BJ (cell line): ENCODE measurements around the gene ATF7IP. TPM values are rescaled to one million over a fixed set of nuclear protein-coding genes. Genes with fewer than 3 reads are reported as not detected.

Experiments used
- CTCF ChIA-PET: fragments of 350-600 bp; formaldehyde crosslinking; extraction: SDS; loops from one replicate; lab custom pipeline; 2021; ENCODE audit warnings: antibody characterized with exemption, inconsistent platforms; lab: Yijun Ruan, JAX
- POLR2A ChIA-PET: fragments of 300-600 bp; sonication (Branson Sonifier 250); formaldehyde crosslinking; extraction: SDS; loops from one replicate; lab custom pipeline; 2021; ENCODE audit warnings: antibody characterized with exemption; lab: Charles Lee
- DNase-seq: peaks from one replicate; pipeline ENCODE4 v3.0.0-alpha.2; 2011; ENCODE audit warnings: low read depth
- H3K27me3 ChIP-seq: 2 replicates; pipeline ENCODE4 v1.6.0; 2011; ENCODE audit warnings: low read length; ENCODE audit not compliant: control insufficient read depth, insufficient read depth
- H3K36me3 ChIP-seq: 2 replicates; pipeline ENCODE4 v1.5.1; 2011; ENCODE audit warnings: low read length; ENCODE audit not compliant: control insufficient read depth, insufficient read depth
- H3K4me3 ChIP-seq: 2 replicates; pipeline ENCODE4 v1.5.1; 2011; ENCODE audit warnings: low read depth, mild to moderate bottlenecking, control low read depth, low read length
- CTCF ChIP-seq: IDR thresholded peaks from 2 replicates; pipeline ENCODE4 v1.5.1; 2011; ENCODE audit warnings: low read depth, mild to moderate bottlenecking, control low read depth, inconsistent platforms, low read length, moderate library complexity; ENCODE audit not compliant: insufficient read depth
- polyA plus RNA-seq: library from polyadenylated mRNA; depleted of rRNA; stranded (reverse); fragments of >200 nt; gene quantifications from 2 replicates; pipeline ENCODE4 v1.2.3, GENCODE V29; 2011

ATF7IP gene
- polyA plus RNA-seq, 1 experiment, result 8.1 TPM

GRCh38 chr12:14356147-14356546, 9.3 kb upstream of the ATF7IP start:
- Histone ChIP-seq H3K36me3 (no peaks in the 10 kb centered on the region), H3K27me3 (no peaks in the 10 kb centered on the region), H3K4me3 (no peak overlapping the region)
- CTCF ChIA-PET, result interaction anchor here (0.8 kb wide), 1 partner anchor 16 kb away, joined by 3 read pairs; no protein-coding TSS in a partner anchor
- DNase-seq, result no peak
- POLR2A ChIA-PET, result no interaction called here
- no peak for TF ChIP-seq CTCF

GRCh38 chr12:14357486-14357885, 8.0 kb upstream of the ATF7IP start:
- ChIA-PET CTCF (no interaction called here), POLR2A (no interaction called here)
- H3K4me3 ChIP-seq, result no peak overlapping the region
- no peak for DNase-seq
- TF ChIP-seq CTCF, result no peak
- H3K36me3 ChIP-seq, result no peaks in the 10 kb centered on the region
- H3K27me3 ChIP-seq, result no peaks in the 10 kb centered on the region

- CTCF ChIA-PET, result no interaction called here
- POLR2A ChIA-PET, result interaction anchor here (0.7 kb wide), 1 partner anchor 52 kb away, joined by 4 read pairs; no protein-coding TSS in a partner anchor
- DNase-seq, result no peak
- no peaks in the 10 kb centered on the region for H3K27me3 ChIP-seq
- no peaks in the 10 kb centered on the region for H3K36me3 ChIP-seq
- no peak for TF ChIP-seq CTCF
- no peak overlapping the region for H3K4me3 ChIP-seq
Measured at GRCh38 chr12:14362352-14362751, 3.1 kb upstream of the ATF7IP start.

GRCh38 chr12:14364583-14365271, 755 bp upstream of the ATF7IP start:
- no peak for TF ChIP-seq CTCF
- no peak for DNase-seq
- no peaks in the 10 kb centered on the region for H3K27me3 ChIP-seq
- H3K4me3 ChIP-seq, result peak overlapping the region; percentile 91
- POLR2A ChIA-PET, result interaction anchor here (0.7 to 1.4 kb wide), 4 partner anchors 20 to 127 kb away, joined by 3 to 9 read pairs (median 4); no protein-coding TSS in a partner anchor
- no peaks in the 10 kb centered on the region for H3K36me3 ChIP-seq
- CTCF ChIA-PET, result interaction anchor here (0.6 to 2.2 kb wide), 6 partner anchors 37 to 126 kb away, joined by 3 to 12 read pairs (median 8); no protein-coding TSS in a partner anchor

- TF ChIP-seq CTCF, result peak; percentile 16; the same call in 1 of the 2 replicates
- no peak for DNase-seq
- ChIA-PET CTCF (interaction anchor here (0.7 to 2.2 kb wide), 10 partner anchors 18 to 128 kb away, joined by 3 to 12 read pairs (median 4); no protein-coding TSS in a partner anchor), POLR2A (interaction anchor here (0.6 to 1.4 kb wide), 5 partner anchors 18 to 1464 kb away, joined by 3 to 9 read pairs (median 4); no protein-coding TSS in a partner anchor)
- no peaks in the 10 kb centered on the region for H3K27me3 ChIP-seq
- H3K36me3 ChIP-seq, result peaks cover 1% of the 10 kb centered on the region; the same call in 1 of the 2 replicates
- H3K4me3 ChIP-seq, result peak overlapping the region; percentile 91
Measured at GRCh38 chr12:14366209-14367039, 942 bp downstream of the ATF7IP start.
